Measurements from ENCODE around the gene PCDH15.

DNA sequence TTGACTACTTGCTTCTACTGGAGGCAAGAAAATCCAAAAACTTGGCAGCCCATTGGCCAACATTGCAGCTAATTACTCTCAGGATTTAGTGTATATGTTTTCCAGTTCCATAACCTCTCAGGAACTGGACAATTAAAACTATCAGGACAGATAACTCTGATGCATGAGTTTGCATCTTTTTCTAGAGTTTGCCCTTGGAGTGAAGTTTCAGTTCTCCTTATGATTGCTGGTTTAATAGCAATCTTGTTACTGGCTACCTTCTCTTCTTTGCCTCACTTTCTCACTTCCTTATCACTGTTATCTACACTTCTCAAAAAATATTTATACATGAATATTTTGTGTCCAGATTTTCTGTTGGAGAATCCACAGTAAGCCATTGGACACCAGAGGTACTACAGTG lies 735.9 kb downstream of the PCDH15 start:
- TF ChIP-seq CTCF (IDR thresholded peaks at IDR 0.05 in 4 of 5, conservative IDR thresholded peaks at IDR 0.05 in 1 of 5) (no peak), POLR2A (IDR thresholded peaks at IDR 0.05) (no peak)
